ENCODE measurements around the gene DOK6. TPM values are rescaled to one million over a fixed set of nuclear protein-coding genes. Genes with fewer than 3 reads are reported as not detected.
"Not testable (repeated sequence)": the region's sequence is repeated elsewhere in the genome, so short reads cannot be mapped to it uniquely, and the experiment has no call there.

DOK6 gene
- total RNA-seq, 2 experiments from 2014 or later, result not detected

GRCh38 chr18:69854455-69854854 lies 453.8 kb downstream of the DOK6 start:
- Histone ChIP-seq H3K4me3 (ENCODE audit: low read depth, low read length, poor library complexity, severe bottlenecking) (no peak overlapping the region), H3K9me2 (ENCODE audit: insufficient read depth, low read length) (no peaks in the 10 kb centered on the region), H3K9me3 (ENCODE audit: low read length) (no peaks in the 10 kb centered on the region), H4K20me1 (ENCODE audit: insufficient read depth, low read length) (no peaks in the 10 kb centered on the region), H2AFZ (ENCODE audit: low read length) (no peak overlapping the region), H3K4me1 (ENCODE audit: insufficient read depth, low read length, poor library complexity, severe bottlenecking) (no peaks in the 10 kb centered on the region), H3K27ac (ENCODE audit: low read depth, low read length, poor library complexity, severe bottlenecking) (no peak overlapping the region), H3K4me2 (ENCODE audit: low read length) (no peak overlapping the region), H3K79me2 (ENCODE audit: insufficient read depth, low read depth, low read length) (no peaks in the 10 kb centered on the region), H3K36me3 (ENCODE audit: insufficient read depth, low read length) (no peaks in the 10 kb centered on the region)
- BruUV-seq (replicated peaks), result no TSS peak
- intact Hi-C loops (cut with micrococcal nuclease; ENCODE audit: unreplicated experiment), result no loop called here
- DNase-seq (ENCODE audit: low spot score), result no peak
- CTCF ChIA-PET (ENCODE audit: unreplicated experiment), result no interaction called here
- POLR2A ChIA-PET, result interaction anchor here (0.6 kb wide), 1 partner anchor 92 kb away, joined by 3 read pairs; no protein-coding TSS in a partner anchor
- no peak for TF ChIP-seq EZH2phosphoT487 (IDR thresholded peaks at IDR 0.05; ENCODE audit: borderline replicate concordance, low read depth, low read length)
- TF ChIP-seq, protein P1, sequence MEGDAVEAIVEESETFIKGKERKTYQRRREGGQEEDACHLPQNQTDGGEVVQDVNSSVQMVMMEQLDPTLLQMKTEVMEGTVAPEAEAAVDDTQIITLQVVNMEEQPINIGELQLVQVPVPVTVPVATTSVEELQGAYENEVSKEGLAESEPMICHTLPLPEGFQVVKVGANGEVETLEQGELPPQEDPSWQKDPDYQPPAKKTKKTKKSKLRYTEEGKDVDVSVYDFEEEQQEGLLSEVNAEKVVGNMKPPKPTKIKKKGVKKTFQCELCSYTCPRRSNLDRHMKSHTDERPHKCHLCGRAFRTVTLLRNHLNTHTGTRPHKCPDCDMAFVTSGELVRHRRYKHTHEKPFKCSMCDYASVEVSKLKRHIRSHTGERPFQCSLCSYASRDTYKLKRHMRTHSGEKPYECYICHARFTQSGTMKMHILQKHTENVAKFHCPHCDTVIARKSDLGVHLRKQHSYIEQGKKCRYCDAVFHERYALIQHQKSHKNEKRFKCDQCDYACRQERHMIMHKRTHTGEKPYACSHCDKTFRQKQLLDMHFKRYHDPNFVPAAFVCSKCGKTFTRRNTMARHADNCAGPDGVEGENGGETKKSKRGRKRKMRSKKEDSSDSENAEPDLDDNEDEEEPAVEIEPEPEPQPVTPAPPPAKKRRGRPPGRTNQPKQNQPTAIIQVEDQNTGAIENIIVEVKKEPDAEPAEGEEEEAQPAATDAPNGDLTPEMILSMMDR (conservative IDR thresholded peaks at IDR 0.05; ENCODE audit: low read length), result no peak

DNA sequence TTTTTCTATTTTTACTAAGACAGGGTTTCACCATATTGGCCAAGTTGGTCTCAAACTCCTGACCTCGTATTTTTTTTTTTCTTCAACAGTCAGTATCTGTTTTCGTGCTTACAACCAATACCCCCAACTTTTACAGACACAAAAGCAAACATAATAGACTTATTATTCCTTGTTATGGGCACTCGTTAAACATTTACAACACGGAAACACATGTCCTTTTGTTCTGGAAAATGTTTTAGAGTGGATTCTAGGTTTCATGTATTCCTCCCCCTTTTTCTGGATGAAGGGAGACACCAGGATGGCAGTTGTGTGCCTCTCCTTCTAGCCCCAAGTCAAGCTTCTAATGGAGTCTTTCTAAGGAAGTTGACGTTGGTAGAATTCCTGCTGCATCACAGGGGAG lies 458.2 kb downstream of the DOK6 start:
- Histone ChIP-seq H3K4me3 (ENCODE audit: low read depth, low read length, poor library complexity, severe bottlenecking) (no peak overlapping the region), H3K9me2 (ENCODE audit: insufficient read depth, low read length) (no peaks in the 10 kb centered on the region), H3K4me1 (ENCODE audit: insufficient read depth, low read length, poor library complexity, severe bottlenecking) (no peaks in the 10 kb centered on the region), H3K36me3 (ENCODE audit: insufficient read depth, low read length) (no peaks in the 10 kb centered on the region), H3K9me3 (ENCODE audit: low read length) (no peaks in the 10 kb centered on the region), H3K4me2 (ENCODE audit: low read length) (no peak overlapping the region), H3K27ac (ENCODE audit: low read depth, low read length, poor library complexity, severe bottlenecking) (no peak overlapping the region), H3K79me2 (ENCODE audit: insufficient read depth, low read depth, low read length) (no peaks in the 10 kb centered on the region), H4K20me1 (ENCODE audit: insufficient read depth, low read length) (no peaks in the 10 kb centered on the region), H2AFZ (ENCODE audit: low read length) (no peak overlapping the region)
- TF ChIP-seq, protein P1 (conservative IDR thresholded peaks at IDR 0.05; ENCODE audit: low read length), result no peak
- TF ChIP-seq EZH2phosphoT487 (IDR thresholded peaks at IDR 0.05; ENCODE audit: borderline replicate concordance, low read depth, low read length), result no peak
- intact Hi-C loops (cut with micrococcal nuclease; ENCODE audit: unreplicated experiment), result no loop called here
- ChIA-PET POLR2A (no interaction called here), CTCF (ENCODE audit: unreplicated experiment) (no interaction called here)
- no TSS peak for BruUV-seq (replicated peaks)
- DNase-seq (ENCODE audit: low spot score), result no peak

DNA sequence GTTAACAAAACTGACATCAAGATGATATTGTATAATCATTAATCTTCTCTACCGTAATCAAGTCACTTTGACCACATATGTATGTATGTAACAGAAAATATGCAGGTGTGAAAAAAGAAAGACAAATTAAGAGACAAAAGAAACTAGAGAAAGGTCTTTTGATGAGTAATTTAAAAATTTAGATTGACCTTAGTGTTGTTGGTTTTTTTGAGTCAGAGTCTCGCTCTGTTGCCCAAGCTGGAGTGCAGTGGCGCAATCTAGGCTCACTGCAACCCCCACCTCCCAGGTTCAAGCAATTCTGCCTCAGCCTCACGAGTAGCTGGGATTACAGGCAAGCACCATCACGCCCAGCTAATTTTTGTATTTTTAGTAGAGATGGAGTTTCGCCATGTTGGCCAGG lies 464.1 kb downstream of the DOK6 start:
- H3K4me2 ChIP-seq (ENCODE audit: low read length); H3K79me2 ChIP-seq (ENCODE audit: insufficient read depth, low read depth, low read length); DNase-seq (ENCODE audit: low spot score); H2AFZ ChIP-seq (ENCODE audit: low read length); H3K4me3 ChIP-seq (ENCODE audit: low read depth, low read length, poor library complexity, severe bottlenecking); H4K20me1 ChIP-seq (ENCODE audit: insufficient read depth, low read length); BruUV-seq (replicated peaks); intact Hi-C loops (cut with micrococcal nuclease; ENCODE audit: unreplicated experiment); H3K9me3 ChIP-seq (ENCODE audit: low read length); POLR2A ChIA-PET; H3K9me2 ChIP-seq (ENCODE audit: insufficient read depth, low read length); CTCF ChIA-PET (ENCODE audit: unreplicated experiment); H3K36me3 ChIP-seq (ENCODE audit: insufficient read depth, low read length); H3K4me1 ChIP-seq (ENCODE audit: insufficient read depth, low read length, poor library complexity, severe bottlenecking); H3K27ac ChIP-seq (ENCODE audit: low read depth, low read length, poor library complexity, severe bottlenecking): not testable (repeated sequence)
